ENCODE data around the gene NXPH4. TPM values are rescaled to one million over a fixed set of nuclear protein-coding genes. Genes with fewer than 3 reads are reported as not detected.

Gene NXPH4
- total RNA-seq, 1 experiment from 2014 or later: 5.4 TPM

DNA sequence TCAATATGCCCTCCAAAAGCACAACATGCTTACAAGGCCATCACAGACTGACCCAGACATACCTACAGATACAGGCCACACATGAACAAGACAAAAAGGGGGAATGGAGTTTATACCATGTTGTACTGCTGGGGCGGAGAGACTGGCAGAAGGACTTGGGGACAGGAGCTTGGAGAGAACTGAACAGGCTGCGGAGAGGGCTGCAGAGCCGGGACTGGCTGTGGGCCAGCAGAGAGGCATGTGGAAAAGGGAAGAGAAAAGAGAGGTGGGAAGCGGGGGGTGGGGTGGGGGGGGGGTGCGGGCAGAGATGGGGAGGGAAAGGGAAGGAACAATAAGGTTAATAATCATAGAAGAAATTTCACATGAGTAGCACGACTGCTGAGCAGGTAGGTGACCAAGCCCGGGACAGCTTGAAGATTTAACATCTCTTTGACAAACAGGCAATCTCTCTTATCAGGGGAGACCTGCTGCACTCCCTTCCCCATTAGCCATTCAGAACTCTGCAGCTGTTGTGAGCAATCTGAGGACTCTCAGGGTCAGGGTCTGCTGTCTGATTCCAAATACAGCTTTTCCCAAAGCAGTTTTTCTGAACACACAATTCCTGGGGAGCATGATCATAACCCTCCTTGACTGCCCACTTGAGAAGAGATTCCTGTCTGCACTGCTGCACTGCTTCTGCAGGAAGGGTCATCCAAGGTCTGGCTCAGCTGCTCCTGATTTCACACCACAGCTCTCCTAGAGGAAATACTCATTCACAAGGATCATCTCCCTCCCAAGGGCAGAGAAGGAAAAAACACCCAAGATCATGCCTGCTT is 56.0 kb downstream of the NXPH4 start:
- in situ Hi-C loops (cut with HindIII; ENCODE audit: low pct_unique_long_range_greater_than_20kb, low sequenced_read_pairs): no loop called here

DNA sequence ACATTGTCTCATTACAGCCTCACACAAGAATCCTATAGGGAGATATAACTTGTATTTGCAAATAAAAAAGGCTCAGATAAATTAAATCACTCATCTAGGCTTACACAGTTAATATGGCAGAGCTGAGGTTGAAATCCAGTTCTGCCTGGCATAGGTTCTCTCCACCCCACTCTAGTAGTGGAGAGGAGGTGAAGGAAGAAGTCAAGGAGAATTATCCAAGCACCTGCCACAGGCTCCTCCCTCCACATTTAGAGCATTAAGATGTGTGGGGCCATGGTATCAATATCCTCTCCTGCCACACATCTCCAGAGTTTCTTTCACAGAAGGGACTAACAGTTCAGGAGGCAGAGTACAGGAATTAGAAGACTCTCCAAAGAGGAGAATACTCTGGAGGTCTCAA is 56.9 kb downstream of the NXPH4 start:
- in situ Hi-C loops (cut with HindIII; ENCODE audit: low pct_unique_long_range_greater_than_20kb, low sequenced_read_pairs): no loop called here

More for the DNA sequence above, 56.0 kb downstream of the NXPH4 start:
- DNase-seq (ENCODE audit: low read depth, low spot score): no peak

More for the DNA sequence above, 56.9 kb downstream of the NXPH4 start:
- DNase-seq (ENCODE audit: low read depth, low spot score): no peak

Small RNA genes lying within 50 kb of the gene (small RNA-seq; reads per million reads assigned to genes)
- gene MIR1228: 0 to 1.2 reads per million in 2 experiments

Other genes with a start within 250 kb of the NXPH4 start
- gene ZBTB39, start 210.2 kb upstream of the NXPH4 start, total RNA-seq (2014; rRNA removed; shearing (Covaris generic)): 5.6 and 6.0 TPM in 2 replicates
- not detected in 2 replicates for gene TAC3, start 200.3 kb upstream of the NXPH4 start, total RNA-seq (2014; rRNA removed; shearing (Covaris generic))
- gene MYO1A, start 166.7 kb upstream of the NXPH4 start, total RNA-seq (2014; rRNA removed; shearing (Covaris generic)): not detected in 2 replicates
- 30.5 and 30.9 TPM in 2 replicates for gene NEMP1, start 138.0 kb upstream of the NXPH4 start, total RNA-seq (2014; rRNA removed; shearing (Covaris generic))
- gene NAB2, start 127.7 kb upstream of the NXPH4 start, total RNA-seq (2014; rRNA removed; shearing (Covaris generic)): 74.0 and 79.0 TPM in 2 replicates
- gene STAT6, start 105.4 kb upstream of the NXPH4 start, total RNA-seq (2014; rRNA removed; shearing (Covaris generic)): 39.6 and 39.7 TPM in 2 replicates
- 4.2 and 6.4 TPM in 2 replicates for gene LRP1, start 88.3 kb upstream of the NXPH4 start, total RNA-seq (2014; rRNA removed; shearing (Covaris generic))
- not detected in 2 replicates for gene LRP1-AS, start 69.2 kb upstream of the NXPH4 start, total RNA-seq (2014; rRNA removed; shearing (Covaris generic))
- gene SHMT2, start 12.9 kb downstream of the NXPH4 start, total RNA-seq (2014; rRNA removed; shearing (Covaris generic)): 345 and 365 TPM in 2 replicates
- not detected in 2 replicates for gene STAC3, start 34.4 kb downstream of the NXPH4 start, total RNA-seq (2014; rRNA removed; shearing (Covaris generic))
- gene R3HDM2, start 214.2 kb downstream of the NXPH4 start, total RNA-seq (2014; rRNA removed; shearing (Covaris generic)): 15.2 and 19.0 TPM in 2 replicates
- not detected in 2 replicates for gene INHBC, start 218.0 kb downstream of the NXPH4 start, total RNA-seq (2014; rRNA removed; shearing (Covaris generic))
- gene INHBE, start 238.5 kb downstream of the NXPH4 start, total RNA-seq (2014; rRNA removed; shearing (Covaris generic)): 0.34 TPM in 1 of 2 replicates, not detected in the other
- gene GLI1, start 243.0 kb downstream of the NXPH4 start, total RNA-seq (2014; rRNA removed; shearing (Covaris generic)): 0.16 and 1.9 TPM in 2 replicates